Iris pigment epithelial cell (primary cell): ENCODE measurements around the gene SLC2A6.

Source experiments
- DNase-seq: peaks from one replicate; pipeline ENCODE4 v3.0.0-alpha.2; 2011; ENCODE audit warnings: low read depth

The SLC2A6 gene

DNA sequence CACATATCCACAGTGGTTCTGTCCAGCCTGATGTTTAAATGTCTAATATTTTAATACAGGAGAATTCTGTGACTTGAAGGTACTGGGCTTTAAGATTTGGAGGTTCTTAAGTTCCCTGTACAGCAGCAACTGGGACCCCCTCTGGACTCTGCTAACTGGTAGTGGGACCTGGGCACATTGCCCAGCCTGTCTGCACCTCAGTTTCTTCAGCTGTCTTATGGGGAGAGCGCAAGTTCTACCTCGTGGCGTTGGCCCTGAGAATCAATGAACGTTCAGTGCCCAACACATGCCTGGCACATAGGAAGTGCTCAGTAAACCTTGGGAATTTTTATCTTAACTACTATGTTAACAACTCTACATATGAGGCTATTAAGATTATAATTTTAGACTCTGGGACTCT, 1.4 kb downstream of the SLC2A6 start:
- no peak for DNase-seq

DNA sequence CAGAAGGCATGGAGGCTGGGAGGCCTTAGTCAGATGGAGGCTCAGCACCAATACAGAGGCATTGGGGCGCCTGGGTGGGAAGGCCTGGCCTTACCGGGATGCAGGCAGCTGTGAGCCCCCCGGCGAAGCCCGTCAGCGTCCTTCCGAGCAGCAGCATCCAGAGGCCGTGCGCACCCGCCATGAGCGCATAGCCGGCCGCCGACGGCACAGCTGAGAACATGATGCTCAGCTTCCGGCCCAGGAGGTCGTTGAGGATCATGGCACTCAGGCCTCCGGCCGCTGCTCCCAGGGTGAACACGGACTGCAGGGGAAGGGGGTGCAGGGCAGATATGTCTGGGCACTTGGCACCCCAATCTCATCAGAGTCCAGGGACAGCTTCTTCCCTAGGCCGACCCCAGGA, 2.0 kb downstream of the SLC2A6 start:
- DNase-seq = no peak

DNA sequence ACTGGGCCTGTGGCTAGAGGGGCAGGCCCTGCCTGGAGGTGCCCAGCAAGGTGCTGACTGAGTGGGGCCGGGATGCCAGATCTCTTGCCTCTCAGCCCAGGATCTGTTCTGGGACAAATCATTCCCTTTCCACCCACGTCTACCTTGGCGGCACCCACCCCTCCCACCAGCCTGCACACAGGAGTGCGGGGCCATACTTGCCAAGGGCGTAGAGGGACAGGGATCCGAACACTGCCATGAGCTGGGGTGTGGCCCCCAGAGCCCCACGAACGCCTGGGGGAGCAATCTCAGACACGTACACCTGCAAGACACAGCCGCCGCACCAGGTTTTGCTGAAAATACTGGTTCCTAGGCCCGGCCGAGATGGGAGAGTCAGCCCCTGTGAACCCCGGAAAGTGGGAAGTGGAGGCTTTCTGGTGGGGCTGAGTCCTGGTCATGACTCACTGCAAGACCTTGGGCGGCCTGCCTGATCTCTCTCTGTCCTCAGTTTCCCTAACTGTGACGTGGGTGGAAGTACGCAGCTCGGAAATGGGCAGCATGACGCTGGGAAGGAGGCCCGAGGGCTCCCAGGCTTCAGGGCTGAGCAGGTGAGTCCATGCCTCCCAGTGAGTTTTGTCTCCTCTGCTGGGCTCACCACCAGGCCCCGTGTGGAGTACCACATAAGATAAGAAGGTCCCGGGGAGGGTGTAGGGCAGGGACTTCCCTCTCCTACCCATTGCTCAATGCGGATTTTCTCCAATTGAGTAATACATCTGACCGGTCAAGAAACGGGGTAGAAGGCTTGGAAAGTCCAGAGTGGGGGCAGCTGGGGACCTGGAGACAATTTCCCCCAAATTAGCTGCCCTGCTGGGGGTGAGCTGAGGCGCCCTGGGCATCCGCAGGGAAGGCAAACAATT, 2.6 kb downstream of the SLC2A6 start:
- DNase-seq = peak; percentile 88

DNA sequence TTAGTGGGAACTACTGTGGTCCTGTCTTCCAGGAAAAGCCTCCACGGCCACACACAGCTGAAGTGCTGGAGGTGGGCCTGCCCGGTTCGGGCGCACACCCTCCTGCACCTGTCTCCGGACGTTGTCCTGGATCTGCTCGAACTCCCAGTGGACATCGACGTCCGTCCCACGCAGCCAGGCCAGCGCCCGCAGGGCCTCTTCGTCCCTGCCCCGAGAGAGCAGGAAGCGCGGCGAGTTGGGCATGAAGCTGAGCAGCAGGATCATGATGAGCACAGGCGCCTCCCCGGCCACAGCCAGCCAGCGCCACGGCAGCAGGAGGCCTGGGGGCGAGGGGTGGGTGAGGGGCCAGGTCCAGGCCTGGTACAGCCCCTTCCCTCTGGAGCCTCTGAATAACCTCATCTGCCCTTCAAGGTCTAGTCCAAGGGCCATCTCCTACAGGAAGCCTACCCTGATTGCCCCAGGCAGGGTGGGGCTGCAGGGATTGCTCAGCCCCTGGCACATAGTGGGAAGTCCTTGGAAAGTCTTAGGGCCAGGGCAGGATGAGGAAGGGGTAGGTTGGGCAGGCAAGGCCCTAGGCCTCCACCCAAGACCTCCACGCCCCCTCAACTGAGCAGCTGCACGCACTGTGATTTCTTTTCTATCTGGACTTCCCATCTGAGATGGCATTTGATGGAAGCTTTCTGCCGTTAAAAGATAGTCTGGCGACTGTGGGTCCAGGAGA, 3.4 kb downstream of the SLC2A6 start:
- DNase-seq = no peak

DNA sequence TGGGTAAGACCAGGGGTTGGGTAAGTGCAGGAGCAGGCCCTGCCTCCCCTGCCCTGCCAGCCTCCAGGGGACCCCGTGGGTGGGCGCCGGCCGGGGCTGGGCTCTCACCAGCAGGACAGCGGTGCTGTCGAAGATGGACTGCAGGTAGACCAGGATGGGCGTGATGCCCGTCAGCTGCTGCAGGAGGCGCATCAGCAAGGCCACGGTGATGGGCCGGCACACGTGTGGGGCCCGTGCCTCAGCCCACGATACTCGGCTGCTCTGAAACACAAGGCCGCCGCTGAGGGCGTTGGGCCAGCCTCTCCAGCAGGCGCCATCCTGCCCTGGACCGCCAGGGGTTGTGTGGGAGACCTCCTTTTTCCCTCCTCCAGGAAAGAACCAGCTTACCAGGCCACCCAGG, 4.0 kb downstream of the SLC2A6 start:
- no peak for DNase-seq

DNA sequence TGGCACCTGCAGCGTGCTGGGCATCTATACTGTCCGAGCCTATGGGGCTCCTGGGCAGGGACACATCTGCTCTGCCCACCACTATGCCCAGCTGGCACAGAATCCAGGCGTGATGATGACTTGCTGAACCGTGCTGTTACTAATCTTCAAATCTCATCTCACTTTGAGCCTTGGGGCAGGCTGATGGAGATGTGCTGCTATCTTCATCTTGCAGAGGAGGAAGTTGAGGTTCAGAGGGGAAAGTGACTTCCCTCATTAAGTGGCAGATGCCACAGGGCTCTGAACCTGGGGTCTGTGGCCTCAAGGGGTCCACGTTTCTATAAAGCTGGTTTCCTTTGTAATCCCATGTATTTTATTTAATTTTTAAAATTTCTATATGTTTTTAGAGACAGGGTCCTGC, 4.7 kb downstream of the SLC2A6 start:
- DNase-seq = no peak

DNA sequence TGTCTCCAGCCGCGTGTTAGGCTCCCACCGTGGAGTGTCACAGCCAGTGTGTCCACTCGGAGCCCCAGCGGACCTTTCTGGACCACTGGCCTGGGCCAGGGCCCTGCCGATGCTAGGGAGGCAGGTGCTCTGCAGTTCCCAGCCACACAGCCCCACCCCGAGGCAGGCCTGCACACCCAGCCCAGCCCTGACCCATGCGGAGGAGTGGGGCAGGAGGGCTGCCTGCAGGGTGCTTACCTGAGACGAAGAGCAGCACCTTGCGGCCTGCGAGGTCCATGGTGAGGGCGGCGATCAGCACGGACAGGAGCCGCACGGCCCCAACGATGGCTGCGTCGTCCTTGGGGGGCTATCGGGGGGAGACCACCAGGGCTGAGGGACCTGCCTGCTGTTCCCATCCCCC, 5.2 kb downstream of the SLC2A6 start:
- DNase-seq = no peak

DNA sequence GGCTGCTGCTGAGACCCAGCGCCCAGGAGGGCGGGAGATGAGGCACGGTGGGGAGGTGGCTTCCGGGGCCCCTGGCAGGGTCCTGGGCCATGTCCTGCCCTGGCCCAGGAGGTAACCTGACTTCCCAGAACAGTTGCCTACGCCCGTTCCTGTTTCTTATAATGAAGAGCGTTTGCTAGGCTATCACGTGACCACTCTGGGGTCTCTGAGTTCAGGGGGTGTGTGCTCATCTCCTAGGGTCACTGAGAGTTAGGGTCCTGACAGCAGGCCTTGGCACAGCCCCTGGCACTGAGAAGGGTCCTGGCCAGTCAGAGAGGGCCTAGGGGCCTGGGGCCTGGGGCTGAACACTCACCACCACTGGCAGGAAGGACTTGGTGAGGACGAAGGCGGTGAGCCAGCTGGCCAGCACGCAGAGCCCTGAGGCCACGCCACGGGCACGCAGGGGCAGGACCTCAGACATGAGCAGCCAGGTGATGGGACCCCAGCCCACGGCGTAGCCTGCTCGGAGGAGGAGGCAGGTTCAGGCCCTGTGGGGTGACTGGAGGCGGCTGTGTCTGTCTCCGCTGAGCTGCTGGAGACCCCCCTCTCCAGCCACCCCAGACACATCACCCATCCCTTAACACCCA, 6.0 kb downstream of the SLC2A6 start:
- no peak for DNase-seq

DNA sequence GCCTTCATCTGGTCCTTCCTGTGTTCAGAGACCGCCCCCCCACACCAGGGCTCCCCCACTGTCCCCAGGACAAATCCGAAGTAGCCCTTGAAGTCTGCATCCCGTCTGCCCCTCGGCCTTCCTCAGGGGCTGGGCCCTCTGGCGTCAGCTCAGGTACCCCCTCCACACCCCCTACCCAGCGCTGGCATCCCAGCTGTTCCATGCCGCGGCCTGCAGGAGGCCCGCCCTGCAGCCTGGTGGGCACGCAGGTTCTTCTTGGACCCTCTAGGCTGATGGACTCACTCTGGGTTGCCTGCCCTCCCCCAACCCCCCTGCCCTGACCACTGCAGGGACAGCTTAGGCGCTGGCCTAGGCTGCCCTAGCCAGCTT, 6.6 kb downstream of the SLC2A6 start:
- no peak for DNase-seq

DNA sequence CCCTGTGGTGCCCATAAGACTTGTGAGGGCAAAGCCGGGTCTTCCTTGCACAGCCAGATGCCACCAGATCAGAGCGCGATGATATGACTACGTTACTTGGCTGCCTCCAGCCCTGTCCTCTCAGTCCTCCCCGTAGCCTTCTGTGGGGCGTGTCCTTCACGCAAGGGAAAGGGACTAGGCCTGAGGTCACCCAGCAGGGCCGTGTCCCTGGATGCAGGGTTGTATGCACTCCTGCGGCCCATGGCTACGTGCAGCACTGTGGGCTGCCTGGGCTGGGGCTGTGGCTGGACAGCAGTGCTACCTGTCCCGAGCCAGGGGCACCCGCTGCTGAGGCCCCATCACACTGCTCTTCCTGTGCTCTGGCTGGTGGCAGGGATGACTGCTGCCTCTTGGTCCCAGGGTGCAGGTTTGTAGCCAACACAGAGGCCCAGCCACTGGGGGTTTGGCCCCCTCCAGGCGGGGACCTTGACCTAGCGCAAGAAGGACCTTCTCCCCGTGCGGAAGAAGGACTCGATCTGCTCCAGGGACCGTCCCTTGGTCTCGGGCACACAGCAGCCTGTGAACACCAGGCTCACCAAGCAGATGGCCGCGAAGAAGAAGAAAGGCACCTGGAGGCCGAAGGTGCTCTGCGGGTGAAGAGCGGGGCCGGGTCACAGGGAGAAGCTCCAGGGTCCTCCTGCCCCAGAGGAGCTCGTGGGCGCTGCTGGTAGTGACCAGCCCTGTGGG, 7.2 kb downstream of the SLC2A6 start:
- no peak for DNase-seq

DNA sequence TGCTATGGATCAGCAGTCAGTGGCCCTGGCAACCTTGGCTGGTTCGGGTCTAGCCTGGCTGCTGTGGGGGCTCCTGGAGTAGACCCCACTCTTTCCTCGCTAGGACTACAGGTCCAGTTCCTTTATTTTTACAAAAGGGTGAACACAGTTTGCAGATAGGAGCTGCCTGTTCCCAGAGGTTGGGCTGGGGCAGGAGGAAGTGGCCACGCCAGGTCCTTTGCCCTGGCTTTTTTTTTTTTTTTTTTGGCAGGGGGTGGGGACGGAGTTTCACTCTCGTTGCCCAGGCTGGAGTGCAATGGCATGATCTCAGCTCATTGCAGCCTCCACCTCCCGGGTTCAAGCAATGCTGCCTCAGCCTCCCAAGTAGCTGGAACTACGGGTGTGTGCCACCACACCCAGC, 7.9 kb downstream of the SLC2A6 start:
- no peak for DNase-seq

DNA sequence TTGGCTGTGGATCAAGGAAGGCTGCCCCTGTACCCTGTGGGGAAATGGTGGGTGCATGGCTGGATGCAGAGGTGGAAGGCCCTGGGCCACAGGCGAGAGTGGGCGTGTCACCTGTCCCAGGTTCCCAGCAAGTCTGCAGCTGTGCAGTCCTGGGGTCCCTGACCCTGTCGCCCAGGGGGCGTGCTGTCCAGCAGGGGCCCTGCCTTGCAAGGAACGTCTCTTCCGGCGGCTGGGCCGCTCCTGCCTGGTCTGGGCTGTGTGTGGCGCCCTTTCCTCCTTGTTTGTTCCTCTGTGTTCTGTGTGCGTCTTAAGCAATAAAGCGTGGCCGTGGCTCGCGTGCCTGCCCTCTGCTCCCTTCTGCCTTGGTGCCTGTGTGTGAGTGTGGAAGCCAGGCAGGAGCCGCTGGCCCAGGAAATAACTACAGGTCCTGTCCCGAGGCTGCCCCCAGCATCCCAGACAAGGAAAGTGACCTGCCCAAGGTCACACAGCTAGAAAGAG, 8.4 kb downstream of the SLC2A6 start:
- DNase-seq = no peak

DNA sequence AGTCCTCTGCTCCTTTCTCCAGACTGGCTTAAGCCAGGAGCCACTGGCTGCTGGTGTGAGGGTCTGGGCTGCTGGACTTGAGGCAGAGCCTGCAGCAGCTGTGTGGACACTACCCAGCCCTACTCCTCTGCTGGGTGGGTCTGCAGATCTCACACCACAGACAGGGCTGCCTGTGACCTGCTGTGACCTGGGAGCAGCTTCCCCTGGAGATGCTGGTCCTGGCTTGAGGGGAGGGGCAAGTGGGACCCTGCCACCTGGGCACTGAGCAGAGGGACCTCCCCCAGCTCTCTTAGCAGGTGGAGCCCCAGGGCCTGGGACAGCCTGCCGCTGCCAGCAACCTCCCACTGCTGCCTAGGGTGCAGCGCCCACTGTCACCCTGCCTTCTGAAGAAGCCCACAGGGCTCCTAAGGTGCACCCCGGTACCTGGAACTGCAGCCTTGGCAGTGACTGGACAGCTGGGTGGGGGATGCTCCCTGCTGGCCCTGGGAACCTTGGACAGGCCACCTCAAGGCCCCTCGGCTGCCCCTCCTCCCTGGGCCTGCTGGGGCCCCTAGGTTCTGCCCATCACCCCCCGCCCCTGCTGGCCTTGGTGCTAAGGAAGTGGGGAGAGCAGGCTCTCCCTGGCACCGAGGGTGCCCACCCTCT, 10.0 kb downstream of the SLC2A6 start:
- no peak for DNase-seq

DNA sequence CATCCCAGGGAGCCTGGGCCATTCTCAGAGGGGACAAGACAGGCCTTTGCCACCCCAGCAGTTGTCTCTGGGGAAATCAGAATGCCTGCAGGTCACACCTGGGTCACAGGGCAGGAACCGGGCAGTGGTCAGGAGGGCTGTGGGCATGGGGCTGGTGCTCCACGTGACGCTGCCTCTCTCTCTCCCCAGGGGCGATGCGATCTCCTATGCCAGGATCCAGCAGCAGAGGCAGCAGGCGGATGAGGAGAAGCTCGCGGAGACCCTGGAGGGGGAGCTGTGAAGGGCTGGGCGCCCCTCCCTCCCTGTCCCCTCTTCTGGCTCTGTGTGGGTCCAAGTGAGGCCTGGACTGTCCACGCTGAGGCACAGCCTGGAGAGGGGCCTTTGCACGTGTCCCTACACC, 10.5 kb downstream of the SLC2A6 start:
- DNase-seq = no peak

DNA sequence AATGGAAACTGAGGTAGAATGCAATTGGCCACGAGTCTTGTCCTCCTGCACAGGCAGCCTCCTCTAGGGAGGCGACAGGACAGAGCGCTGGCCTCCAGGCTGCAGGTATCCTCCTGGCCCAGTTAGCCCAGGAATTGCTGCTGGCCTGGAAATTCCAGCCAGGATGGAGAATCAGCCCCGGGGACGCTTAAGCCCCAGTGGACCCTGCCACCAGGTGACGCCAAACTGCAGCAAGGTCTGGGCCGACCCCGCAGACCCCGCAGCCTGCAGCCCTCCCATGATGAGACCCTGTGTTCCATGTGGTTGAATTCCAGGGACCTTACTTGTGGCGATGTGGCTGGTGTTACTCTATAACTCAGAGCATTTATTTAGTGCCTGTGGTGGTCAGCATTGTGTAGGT, 11.8 kb downstream of the SLC2A6 start:
- DNase-seq = no peak

DNA sequence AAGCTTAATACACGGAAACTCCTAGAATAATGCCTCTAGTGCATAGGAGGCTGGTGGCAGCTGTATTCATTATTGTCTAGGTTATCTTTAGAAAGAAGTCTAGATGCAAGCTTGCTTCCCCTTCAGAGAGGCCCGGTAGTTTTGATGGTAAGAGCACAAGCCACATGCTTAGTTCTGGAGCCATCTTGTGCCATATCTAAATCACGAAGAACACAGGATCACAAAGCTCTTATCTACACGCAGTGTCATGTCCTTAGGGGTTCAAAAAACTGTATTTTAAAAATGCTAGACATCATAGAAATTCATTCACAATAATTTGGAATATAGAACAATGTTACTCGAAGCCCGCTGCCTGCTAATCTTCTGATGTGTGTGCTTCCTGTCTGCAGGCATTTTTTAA, 12.9 kb downstream of the SLC2A6 start:
- no peak for DNase-seq

DNA sequence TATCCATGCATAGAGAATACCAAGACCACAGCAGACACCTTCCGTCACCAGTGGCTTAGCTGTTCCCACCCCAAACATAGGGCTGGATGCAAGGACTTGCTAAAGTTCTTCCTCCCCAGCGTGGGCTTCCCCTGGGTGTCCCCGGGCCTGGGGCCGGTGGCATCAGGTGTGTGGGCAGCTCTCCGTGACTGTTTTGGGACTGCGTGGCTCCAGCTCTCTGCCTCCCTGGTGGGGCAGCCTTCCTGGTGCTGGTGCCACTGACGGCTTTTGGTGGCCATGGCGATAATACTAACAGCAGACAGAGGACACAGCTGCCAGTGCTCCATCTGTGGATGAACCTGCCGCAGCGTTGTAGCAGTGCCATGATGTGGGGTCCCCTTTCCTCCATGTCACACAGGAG, 14.3 kb downstream of the SLC2A6 start:
- no peak for DNase-seq

DNA sequence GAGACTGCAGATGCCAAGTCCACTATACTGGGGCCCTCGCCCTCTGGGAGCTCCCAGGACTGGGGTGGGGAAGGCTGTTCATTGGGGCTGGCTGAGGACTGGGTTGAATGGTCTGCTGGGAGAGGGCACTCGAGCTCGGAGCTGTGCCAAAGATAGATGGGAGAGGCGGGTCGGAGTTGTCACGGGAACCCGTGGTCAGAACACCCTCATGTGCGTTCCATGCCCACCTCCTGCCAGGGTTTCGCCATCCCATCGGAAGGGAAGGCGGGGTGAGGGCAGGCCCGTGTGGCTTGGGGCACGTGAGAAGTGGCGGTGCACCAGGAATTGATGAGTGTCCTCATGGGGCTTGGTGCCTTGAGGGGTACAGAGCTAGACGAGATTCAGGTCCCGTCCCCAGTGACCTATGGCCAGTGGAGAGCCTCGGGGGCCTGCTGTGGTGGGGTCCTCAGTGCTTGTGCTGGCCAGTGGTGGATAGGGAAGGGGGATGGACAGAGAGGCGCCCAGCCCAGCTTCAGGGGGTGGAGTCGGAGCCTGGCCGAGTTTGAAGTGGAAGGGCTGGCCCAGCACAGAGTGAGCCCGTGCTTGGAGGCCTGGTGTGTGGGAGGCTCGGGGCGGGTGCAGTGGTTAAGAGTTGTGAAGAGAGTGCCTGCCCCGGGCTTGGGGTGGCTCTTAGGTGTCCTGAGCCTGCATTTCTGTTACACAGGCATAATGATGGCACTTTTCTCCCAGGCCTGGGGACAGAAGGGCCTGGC, 14.9 kb downstream of the SLC2A6 start:
- DNase-seq = no peak

DNA sequence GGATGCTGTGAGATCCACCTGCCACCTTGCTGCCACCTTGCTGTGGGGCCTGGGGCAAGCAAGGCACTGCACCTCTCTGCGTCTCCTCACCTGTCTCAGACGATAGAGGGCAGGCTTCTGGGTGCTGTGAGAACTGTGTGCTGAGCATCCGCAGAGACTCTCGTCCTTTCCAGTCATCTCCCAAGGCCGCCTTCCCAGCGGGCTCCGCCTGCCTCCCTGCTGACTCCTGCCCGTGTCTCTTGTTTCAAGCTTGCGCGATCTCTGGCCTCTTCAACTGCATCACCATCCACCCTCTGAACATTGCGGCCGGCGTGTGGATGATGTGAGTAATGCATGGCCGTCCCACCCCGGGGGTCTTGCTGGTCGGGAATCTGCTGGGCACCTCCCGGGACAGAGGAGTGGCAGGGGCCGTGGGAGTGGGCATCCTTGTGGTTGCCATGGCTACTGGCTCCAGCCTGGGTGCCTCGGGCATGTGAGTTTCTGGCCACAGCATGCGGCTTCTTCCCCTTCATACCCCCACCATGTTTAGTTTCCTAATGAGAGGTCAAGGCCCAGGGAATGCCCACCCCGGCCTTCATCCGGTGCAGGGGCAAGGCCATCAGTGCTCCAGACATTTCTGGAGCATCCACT, 15.6 kb downstream of the SLC2A6 start:
- no peak for DNase-seq

DNA sequence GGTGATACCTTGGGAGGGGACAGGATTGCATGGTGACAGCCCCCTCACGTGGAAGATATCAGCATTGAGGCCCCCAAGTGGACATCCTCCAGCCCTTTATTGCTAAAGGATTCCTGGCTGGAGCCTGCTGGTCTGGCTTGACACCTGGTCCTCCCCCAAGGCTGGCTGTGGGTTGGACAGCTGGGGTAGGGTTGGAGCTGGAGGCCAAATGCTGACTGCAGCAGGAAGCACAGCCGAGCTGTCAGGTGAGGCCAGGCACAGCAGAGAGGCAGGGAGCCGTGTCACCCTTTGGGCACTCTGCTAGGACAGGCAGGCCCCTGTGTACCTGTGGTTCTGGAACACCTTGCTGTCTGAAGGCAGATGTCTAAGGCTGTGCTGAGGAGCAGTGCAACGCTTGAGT, 16.9 kb downstream of the SLC2A6 start:
- no peak for DNase-seq
